C1 segment of cervical spinal cord (tissue), 14 donors: Measurements from ENCODE around the gene ISOC2.
"Not testable (repeated sequence)": the region's sequence is repeated elsewhere in the genome, so short reads cannot be mapped to it uniquely, and the experiment has no call there.

Source experiments
- DNase-seq, 14 donors: peaks; one replicate each; lab custom pipeline; 2025; lab: John Stamatoyannopoulos, UW

ISOC2 gene, protein sequence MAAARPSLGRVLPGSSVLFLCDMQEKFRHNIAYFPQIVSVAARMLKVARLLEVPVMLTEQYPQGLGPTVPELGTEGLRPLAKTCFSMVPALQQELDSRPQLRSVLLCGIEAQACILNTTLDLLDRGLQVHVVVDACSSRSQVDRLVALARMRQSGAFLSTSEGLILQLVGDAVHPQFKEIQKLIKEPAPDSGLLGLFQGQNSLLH

DNA sequence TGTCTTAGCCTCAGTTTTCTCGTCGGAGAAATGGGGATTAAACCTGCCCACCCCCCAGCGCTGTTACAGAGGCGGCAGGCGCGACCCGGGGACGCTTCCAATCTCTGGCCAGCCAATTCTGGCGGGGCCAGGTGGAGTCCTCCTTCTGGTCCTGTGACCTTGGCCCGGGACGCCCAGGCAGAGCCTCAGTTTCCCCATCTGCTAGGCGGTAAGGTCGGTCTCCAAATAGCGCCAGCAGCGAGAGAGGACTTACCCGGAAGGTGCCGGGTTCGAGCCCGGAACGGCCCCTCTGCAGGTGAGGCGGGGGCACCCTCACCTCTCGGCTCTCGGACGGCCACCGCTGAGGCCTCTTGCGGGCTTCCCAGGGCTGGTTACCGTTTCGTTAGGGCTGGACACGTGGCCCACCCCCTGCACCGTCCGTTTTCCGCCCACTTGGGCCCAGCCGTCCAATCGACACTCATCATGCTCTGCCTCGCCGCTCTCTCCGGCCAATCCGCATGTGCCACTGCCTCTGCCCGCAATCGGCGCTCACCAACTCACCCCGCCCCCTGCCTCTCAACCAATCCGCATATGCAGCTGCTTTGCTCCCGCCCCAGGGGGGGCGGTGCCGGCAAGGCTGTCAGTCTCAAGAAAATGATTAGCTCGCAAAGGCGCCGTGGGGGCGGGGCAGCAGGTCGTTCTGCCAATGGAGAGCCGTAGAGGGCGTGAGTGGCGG lies at the start of gene ISOC2:
Gene ISOC2, minus strand, starts transcription at position 384 of the 715 bp plus-strand sequence. CDS start 5,156 bp downstream, outside the sequence.
- DNase-seq = peak; percentile 94 to 100 (median 98)

DNA sequence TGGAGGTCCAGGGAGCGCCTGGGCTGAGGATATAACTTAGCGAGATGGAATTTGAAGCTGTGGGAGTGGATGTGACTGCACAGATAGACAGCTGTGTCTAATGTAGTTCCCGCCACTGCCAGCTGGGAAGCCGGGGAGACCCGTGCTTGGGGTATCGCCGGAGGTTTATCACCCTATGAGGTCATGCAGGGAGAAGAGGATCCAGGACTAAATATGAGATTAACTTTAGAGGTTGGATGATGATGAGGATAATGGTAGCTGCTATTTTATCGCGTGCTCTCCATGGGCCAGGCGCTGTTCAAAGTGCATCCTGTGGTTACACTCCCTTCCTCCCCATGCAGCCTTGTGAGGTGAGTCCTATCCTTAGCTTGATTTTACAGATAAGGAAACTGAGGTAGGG lies 46.7 kb upstream of the ISOC2 start:
- DNase-seq = no peak

DNA sequence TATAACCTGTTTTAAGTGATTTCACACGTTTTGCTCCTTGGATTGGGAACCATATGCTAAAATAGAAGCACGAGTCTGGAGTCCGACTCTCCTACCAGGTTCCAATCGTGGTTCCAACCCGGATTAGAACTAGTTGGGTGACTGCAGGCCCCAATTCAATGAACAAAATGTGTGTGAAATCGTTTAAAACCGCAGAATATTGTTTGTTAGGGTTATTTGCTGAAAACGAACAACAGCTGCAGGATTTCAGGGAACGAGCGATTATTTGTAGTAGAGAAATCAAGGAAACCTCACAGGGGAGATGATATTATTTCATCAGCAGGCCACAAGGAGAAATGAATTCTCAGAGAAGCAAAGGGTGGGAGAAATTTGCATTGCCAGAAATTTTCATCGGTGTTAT lies 43.5 kb upstream of the ISOC2 start:
- no peak for DNase-seq

DNA sequence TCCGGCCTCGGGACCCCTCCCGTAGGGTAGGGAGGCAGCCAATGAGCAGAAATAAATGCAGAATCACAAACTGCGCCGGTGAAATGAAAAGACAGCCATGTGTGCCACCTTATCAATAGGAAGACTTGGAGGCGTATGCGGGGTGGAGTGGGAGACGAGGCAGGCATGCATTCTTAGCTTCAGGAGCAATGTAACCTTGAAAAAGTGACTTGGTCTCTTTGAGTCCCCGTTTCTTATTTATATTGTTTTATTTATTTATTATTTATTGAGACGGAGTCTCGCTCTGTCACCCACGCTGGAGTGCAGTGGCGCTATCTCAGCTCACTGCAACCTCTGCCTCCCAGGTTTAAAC lies 42.8 kb upstream of the ISOC2 start:
- DNase-seq = no peak

DNA sequence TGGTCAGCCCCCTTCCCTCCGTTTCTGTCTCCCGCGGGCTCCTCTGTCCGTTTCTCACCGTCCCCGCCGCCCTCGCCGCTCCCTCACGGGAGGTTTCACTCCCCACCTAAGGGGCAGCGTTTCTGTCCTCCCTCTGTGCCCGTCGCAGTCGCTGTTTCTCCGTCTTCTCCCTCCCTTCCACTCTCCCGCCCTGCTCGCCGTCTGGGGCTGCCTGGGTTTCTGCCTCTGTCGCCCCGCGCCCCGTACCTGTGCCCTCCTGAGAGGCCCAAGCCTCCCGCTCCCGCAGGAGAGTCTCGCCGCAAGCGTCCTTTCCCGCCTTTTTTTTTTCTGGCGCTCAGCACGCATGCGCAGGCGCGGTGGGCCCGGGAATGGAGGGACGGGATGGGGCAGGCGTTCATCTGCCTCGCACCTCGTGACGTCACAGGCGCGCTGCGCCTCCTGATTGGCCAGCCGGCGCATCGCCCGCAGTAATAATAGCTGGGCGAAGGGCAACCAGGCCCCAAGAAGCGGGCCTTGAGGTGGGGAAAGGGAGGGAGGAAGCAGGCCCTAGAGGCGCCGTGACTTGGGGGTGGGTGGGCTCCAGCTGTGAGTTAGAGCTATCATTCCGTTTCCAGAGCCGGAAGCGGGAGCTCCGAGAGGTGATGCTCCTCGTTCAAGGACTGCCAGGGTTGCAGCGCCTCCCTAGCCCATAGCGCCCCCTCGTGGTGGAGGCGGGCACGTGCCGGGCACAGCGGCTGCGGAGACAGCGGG lies 42.2 kb upstream of the ISOC2 start:
- peak; percentile 71 to 99 (median 95) for DNase-seq

DNA sequence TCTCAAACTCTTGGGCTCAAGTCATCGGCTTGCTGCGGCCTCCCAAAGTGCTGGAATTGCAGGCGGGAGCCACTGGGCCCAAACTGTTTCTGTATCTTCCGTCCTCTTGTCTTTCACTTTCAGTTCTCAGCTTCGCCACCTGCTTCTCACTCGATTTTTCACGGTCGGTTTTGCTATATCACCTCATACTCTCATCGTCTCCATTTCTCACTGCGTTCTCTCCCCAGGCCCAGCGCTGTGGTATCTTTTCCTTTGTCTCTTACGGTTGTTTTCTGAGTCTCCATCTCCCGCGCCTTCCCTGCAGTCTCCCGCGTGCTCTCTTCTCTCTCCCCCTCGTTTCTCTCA lies 41.7 kb upstream of the ISOC2 start:
- no peak for DNase-seq

DNA sequence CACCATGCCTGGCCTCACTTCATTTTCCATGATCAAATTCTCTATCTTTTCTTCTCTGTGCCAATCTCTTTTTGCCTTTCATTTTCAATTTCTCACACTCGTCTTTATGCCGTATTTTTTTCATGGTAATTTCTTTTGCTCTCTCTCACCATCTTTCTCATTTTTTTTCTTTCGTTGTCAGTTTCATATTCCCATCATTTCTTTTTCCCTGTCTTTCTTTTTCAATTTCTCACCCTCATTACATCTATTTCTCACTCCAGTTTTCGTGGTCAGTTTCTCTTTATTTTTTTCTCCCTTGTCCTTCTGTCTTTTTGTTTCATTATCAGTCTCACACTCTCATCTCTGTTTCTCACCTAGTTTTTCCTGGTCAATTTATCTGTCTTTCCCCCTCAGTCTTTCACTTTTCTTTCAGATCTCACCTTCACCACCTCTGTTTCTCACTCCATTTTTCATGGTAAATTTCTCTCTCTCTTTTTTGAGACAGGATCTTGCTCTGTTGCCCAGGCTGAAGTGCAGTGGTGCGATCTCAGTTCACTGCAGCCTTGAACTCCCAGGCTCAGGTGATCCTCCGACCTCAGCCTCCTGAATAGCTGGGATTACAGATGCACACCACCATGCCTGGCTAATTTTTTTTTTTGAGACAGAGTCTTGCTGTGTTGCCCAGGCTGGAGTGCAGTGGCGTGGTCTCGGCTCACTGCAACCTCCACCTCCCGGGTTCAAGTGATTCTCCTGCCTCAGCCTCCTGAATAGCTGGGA lies 40.9 kb upstream of the ISOC2 start:
- DNase-seq = no peak

DNA sequence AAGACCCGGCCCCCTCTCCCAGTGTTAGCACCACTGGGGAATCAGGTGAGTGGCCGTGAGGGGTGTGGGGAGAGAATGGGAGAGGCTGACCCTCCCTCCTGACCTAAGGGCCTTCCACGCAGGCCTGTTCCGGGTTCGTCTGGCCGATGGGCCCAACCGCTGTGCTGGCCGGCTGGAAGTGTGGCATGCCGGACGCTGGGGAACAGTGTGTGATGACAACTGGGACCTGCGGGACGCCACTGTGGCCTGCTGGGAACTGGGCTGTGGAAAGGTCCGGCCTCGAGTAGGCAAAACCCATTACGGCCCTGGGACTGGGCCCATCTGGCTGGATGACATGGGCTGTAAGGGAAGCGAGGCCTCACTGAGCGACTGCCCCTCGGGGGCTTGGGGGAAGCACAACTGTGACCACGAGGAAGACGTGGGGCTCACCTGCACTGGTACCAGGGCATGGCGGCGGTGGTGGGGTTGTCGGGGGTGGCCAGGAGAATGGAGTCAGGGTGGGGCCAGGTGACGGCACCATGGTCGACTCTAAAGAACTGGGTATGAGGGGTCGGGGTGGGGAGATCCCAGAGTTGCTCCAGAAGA lies 39.0 kb upstream of the ISOC2 start:
- DNase-seq = no peak

DNA sequence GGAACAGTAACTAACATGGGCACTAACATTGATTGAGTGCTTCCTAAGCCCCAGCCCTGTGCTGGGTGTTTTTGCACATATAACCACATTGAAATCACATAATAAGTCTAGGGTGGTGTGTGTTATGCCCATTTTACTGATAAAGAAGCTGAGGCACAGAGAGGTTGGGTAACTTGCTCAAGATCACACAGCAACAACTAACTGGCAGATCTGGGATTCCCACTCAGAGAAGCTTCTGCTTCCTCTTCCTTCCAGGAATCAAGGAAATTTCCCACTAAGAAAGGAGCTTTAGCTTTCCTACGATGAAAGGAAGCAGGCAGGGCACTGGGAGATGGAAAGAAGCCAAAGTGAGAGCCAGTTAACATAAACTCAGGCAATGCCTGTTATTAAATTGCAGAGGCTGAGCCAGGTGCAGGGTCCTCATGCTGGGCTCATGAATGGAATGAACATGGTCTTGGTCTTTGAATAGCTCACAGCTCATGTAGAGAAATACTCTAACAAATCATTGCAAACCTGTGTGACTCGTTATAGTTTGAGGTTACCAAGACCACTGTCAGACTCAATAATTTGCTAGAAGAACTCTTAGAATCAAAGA lies 36.9 kb upstream of the ISOC2 start:
- no peak for DNase-seq

DNA sequence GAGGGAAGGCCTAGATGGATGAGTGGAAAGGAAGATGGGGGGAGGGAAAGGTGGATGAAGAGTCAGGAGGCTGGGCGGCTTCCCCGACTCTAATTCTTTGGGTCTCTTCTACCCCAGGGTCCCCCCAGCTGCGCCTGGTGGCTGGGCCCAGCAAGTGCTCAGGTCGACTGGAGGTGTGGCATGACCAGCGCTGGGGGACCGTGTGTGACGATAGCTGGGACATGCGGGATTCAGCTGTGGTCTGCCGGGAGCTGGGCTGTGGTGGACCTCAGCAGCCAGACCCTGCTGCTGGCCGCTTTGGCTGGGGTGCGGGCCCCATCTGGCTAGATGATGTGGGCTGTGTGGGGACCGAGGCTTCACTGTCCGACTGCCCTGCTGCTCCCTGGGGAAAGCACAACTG lies 36.3 kb upstream of the ISOC2 start:
- DNase-seq = no peak

DNA sequence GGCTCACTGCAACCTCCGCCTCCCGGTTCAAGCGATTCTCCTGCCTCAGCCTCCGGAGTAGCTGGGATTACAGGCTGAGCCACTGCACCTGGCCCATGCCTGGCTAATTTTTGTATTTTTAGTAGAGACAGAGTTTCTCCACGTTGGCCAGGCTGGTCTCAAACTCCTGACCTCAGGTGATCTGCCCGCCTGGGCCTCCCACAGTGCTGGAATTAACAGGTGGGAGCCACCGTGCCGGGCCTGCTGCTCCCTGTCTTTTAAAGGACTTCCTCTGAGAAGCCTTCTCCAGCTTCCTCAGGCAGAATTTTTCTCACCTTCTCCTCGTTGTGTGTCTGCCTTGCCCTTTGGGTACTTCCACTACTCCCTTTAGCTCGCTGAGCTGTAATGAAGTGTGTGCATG lies 35.4 kb upstream of the ISOC2 start:
- not testable (repeated sequence) for DNase-seq

DNA sequence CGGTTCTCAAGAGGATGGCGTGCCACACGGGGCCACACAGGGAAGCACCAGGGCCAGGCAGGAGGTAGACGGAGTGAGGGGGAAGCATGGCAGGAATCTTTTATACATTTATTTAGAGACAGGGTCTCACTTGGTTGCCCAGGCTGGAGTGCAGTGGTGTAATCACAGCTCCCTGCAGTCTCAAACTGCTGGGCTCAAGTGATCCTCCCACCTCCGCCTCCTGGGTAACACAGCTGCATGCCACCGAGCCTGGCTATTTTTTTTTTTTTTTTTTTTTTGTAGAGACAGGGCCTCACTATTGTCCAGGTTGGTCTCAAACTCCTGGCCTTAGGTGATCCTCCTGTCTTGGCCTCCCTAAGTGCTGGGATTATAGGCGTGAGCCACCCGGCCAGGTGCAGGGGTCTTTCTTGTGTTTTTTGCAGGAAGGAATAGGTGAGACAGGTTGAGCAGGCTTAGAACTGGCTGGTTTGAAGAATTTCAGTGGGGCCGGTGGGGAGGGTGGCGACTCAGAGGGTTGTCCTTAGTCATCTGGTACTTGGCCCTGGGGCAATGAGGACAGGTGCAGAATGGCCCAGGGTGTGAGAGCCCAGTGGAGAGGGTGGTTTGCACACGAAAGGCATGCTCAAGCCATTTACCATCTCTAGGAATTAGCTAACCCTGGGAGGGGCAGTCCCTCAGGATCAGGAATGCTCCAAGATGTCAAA lies 34.4 kb upstream of the ISOC2 start:
- DNase-seq = no peak

DNA sequence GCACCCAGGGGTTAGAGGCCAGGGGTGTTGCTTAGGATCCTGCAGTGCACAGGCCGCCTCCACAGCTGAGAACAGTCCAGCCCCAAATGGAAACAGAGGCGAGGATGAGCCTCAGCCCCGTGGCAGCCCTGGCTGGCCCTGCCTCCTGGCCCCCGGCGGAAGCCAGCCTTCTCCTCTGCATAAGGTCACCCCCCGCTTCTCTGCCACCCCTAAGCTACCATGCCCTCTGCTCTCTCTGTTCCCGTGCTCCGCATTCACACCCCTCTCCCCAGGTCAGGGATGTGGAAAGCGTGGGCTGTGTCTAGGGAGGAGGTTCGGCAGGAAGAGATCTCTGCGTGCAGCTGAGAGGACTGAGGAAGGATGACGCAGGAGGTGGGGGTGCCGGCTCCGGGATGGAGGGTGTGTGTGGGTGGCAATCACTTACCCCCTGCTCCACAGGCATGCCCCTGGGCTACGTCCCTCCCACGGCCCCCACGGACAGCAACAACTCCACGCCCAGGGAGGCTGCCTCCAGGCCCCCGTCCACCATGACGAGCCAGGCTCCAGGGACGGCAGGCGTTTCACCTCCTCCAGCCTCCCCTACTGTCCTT lies 32.8 kb upstream of the ISOC2 start:
- DNase-seq = no peak

DNA sequence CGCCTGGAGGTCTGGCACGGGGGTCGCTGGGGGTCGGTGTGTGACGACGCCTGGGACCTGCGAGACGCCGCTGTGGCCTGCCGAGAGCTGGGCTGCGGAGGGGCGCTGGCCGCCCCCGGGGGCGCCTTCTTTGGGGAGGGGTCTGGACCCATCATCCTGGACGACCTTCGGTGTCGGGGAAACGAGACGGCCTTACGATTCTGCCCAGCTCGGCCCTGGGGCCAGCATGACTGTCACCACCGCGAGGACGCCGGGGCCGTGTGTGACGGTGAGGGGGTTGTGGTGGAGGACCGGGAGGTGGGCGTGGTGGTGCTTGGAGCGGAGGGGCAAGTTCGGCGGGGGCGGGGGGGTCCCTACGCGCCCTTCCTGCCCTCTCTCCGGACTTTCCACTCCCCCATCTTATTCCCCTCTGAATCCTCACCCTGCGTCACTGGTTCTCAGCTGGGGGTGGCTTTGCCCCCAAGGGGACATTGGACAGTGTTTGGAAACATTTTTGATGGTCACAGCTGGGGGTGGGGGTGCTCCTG lies 32.3 kb upstream of the ISOC2 start:
- DNase-seq = no peak

DNA sequence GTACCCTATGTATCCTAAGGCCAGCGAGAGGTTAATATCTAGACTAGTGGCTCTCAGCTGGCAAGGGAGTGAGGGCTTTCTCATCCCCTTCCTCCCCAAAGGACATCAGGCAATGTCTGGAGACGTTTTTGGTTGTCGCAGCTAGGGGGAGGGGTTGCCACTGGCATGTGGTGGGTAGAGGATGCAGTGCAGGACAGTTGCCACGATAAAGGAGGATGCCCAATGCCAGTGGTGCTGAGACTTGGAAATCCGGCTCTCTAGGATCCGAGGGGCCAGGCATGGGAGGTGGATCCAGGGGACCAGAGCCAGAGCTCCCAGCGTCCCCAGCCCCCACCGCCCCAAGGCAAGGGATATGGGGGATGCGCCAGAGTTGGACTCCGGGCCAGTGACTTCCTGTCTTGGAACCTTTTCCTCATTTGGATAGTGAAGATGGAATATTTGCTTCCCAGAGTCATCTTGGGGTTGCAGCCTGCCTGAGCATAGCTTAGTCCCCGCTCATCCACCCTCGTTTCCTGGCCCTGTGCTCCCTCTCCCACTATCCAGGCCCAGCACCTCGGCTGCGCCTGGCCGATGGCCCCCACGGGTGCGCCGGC lies 31.7 kb upstream of the ISOC2 start:
- DNase-seq = no peak

DNA sequence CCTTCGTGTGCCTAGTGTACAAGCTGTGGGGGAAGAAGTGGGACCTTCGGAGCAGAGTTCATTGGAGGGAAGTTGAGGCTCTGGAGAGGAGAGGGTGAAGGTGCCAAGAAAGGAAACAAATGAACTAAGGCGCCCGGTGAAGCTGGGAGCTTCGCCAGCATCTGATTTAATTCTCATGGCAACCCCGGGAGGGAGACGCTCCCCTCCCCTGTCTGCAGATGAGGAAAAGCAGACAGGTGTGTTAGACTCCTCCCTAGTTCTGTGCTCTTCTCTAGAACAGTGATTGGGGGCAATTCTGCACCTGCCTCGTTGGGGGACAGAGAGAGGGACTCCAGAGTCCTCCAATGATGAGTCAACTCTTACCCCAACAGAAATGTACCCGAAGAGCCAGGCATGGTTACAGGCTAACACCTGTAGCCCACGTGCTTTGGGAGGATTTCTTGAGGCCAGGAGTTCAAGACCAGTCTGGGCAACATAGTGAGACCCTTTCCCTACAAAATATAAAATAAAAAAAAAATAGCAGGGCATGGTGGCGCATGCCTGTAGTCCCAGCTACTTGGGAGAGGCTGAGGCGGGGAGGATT lies 31.0 kb upstream of the ISOC2 start:
- no peak for DNase-seq

DNA sequence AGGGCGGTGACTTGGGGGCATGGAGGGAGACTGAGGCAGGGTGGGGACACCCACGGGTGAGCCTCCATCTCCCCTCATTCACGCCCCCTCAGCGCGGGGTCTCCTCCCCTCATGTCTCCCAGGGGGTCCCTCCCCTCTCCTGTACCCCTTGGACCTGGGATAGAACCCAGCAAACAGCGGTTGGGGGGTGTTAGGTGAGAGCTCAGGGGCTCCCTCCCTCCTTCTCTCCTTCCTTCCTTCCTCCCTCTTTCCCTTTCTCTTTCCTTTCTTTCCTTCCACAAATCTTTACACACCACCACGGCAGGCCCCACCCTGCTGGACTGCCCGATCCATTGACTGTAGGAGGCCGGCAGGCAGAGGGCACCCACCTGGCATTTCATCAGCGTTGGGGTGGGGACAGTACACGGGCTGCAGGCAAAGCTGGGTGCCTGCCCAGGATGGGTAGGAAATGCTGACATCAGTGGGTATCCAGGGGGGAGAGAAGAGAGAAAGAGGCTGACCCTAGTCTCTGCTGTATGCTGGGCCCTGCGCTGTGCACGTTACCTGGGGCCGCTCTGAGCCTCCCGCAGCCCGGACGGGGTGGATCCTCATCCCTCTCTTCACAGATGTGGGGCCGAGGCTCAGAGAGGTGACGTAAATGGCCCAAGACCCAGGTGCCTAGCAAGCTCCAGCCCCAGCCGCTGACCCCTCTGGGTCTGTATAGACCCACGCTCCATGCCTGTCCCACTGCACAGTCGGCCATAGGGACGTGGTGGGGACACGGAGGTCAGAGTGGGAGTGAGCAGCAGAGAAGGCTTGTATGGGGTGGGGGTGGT lies 30.3 kb upstream of the ISOC2 start:
- DNase-seq = no peak
